ENCODE results near the gene LTB4R2.

LTB4R2 gene

DNA sequence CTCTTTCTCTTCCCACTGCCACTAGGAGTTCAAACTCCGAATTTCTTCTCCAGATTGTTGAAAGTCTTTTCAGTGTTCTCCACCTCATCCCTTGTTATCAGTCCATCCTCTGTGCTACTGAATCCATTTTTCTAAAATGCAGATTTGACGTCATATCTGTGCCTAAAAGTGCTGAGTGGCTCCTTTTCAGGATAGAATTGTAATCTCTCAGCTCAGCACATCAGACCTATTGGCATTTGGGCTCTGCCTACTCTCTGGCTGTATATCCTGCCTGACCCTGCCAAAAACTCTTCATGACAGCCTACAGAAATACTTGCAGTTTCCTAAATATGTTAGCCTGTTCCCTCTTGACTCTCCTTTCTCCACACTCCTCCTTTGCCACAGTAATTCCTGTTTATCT is 37.5 kb upstream of the LTB4R2 start:
- Histone ChIP-seq H3K4me1 (ENCODE audit: low read length) (peaks cover 19% of the 10 kb centered on the region), H4K20me1 (ENCODE audit: insufficient read depth, low read length) (no peaks in the 10 kb centered on the region), H3K4me3 (ENCODE audit: low read length) (no peak overlapping the region), H3K9ac (ENCODE audit: low read length) (no peak overlapping the region; the same call in 1 of the 2 replicates), H3K9me2 (replicated peaks; ENCODE audit: insufficient read depth, low read length) (no peaks in the 10 kb centered on the region), H3K4me2 (ENCODE audit: low read depth, low read length) (0 out of 2 replicates have a peak overlapping the region, but pooled peaks have one; percentile 65), H3K36me3 (replicated peaks; ENCODE audit: insufficient read depth, low read length) (no peaks in the 10 kb centered on the region), H3K27me3 (replicated peaks; ENCODE audit: insufficient read depth, low read length) (no peaks in the 10 kb centered on the region), H2AFZ (ENCODE audit: low read length) (no peak overlapping the region), H3F3A (ENCODE audit: insufficient read depth, low read length) (0 out of 2 replicates have a peak, but pooled peaks cover 6% of the 10 kb centered on the region), H3K9me3 (replicated peaks; ENCODE audit: insufficient read depth, low read length) (no peaks in the 10 kb centered on the region), H3K27ac (ENCODE audit: low read length) (no peak overlapping the region), H3K79me2 (ENCODE audit: low read length) (0 out of 2 replicates have a peak, but pooled peaks cover 5% of the 10 kb centered on the region)
- no peak for DNase-seq
- TF ChIP-seq, protein P1, sequence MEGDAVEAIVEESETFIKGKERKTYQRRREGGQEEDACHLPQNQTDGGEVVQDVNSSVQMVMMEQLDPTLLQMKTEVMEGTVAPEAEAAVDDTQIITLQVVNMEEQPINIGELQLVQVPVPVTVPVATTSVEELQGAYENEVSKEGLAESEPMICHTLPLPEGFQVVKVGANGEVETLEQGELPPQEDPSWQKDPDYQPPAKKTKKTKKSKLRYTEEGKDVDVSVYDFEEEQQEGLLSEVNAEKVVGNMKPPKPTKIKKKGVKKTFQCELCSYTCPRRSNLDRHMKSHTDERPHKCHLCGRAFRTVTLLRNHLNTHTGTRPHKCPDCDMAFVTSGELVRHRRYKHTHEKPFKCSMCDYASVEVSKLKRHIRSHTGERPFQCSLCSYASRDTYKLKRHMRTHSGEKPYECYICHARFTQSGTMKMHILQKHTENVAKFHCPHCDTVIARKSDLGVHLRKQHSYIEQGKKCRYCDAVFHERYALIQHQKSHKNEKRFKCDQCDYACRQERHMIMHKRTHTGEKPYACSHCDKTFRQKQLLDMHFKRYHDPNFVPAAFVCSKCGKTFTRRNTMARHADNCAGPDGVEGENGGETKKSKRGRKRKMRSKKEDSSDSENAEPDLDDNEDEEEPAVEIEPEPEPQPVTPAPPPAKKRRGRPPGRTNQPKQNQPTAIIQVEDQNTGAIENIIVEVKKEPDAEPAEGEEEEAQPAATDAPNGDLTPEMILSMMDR (IDR thresholded peaks at IDR 0.05; ENCODE audit: low read length) = no peak
- TF ChIP-seq EZH2 (optimal IDR thresholded peaks at IDR 0.05; ENCODE audit: low read depth, low read length) (no peak), EZH2phosphoT487 (IDR thresholded peaks at IDR 0.05; ENCODE audit: low read length) (no peak)

DNA sequence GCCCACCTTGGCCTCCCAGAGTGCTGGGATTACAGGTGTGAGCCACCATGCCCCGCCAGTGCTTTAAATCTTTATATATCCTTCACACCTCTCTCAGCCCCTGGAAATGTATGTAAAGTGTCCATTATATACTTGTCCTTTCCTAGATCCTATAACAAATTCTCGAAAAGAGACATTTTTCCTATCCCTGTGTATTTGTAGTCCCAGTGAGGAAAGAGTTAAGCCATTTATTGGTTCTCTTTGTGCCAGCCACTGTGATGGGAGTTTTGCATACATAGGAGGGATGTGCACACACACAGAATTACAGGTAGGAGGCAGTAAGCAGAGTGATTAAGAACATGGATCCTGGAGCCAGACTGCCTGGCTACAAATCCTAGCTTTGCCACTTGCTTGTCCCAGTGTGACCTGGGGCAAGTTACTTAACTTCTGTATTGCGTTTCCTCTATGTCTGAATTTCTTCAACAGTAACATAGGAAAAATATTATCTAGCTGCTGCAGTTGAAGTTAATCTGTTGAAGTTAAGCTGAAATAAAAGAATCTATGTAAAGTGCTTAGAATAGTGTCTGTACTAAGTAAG is 36.4 kb upstream of the LTB4R2 start:
- H3K4me3 ChIP-seq (ENCODE audit: low read length) = no peak overlapping the region
- TF ChIP-seq EZH2 (optimal IDR thresholded peaks at IDR 0.05; ENCODE audit: low read depth, low read length) = no peak
- TF ChIP-seq EZH2phosphoT487 (IDR thresholded peaks at IDR 0.05; ENCODE audit: low read length) = no peak
- TF ChIP-seq, protein P1 (IDR thresholded peaks at IDR 0.05; ENCODE audit: low read length) = peak; percentile 17; the same call in 1 of the 2 replicates
- 0 out of 2 replicates have a peak overlapping the region, but pooled peaks have one; percentile 31 for H2AFZ ChIP-seq (ENCODE audit: low read length)
- no peaks in the 10 kb centered on the region for H4K20me1 ChIP-seq (ENCODE audit: insufficient read depth, low read length)
- H3K27ac ChIP-seq (ENCODE audit: low read length) = peak overlapping the region; percentile 68
- no peaks in the 10 kb centered on the region for H3K36me3 ChIP-seq (replicated peaks; ENCODE audit: insufficient read depth, low read length)
- no peaks in the 10 kb centered on the region for H3K9me3 ChIP-seq (replicated peaks; ENCODE audit: insufficient read depth, low read length)
- H3K4me1 ChIP-seq (ENCODE audit: low read length) = peaks cover 19% of the 10 kb centered on the region
- peak overlapping the region; percentile 16; the same call in 1 of the 2 replicates for H3K9ac ChIP-seq (ENCODE audit: low read length)
- no peak for DNase-seq
- no peaks in the 10 kb centered on the region for H3K27me3 ChIP-seq (replicated peaks; ENCODE audit: insufficient read depth, low read length)
- H3K4me2 ChIP-seq (ENCODE audit: low read depth, low read length) = peak overlapping the region; percentile 29; the same call in 1 of the 2 replicates
- H3K9me2 ChIP-seq (replicated peaks; ENCODE audit: insufficient read depth, low read length) = no peaks in the 10 kb centered on the region
- 0 out of 2 replicates have a peak, but pooled peaks cover 6% of the 10 kb centered on the region for H3F3A ChIP-seq (ENCODE audit: insufficient read depth, low read length)
- H3K79me2 ChIP-seq (ENCODE audit: low read length) = 0 out of 2 replicates have a peak, but pooled peaks cover 5% of the 10 kb centered on the region

DNA sequence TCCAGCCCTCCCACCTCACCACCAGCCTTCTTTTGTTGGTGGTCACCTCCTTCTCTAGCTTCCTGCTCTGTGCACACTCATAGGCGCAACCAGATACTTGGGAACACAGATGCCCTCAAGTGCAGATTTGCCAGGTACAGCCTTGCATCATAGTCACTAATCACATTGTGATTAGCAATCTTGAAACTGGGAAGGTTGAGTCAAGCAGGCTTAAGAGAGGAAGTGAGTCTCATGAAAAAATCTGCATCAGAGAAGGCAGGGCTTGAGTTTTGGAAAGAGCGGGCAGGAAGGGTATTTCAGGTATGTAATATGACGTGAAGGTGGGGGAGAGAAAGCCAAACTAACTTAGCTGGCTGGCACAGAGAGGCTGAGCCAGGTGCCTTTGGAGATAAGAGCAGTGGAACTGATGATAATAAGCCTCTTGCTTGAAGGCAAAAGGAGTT is 35.8 kb upstream of the LTB4R2 start:
- no peaks in the 10 kb centered on the region for H4K20me1 ChIP-seq (ENCODE audit: insufficient read depth, low read length)
- H2AFZ ChIP-seq (ENCODE audit: low read length) = peak overlapping the region; percentile 31; the same call in 1 of the 2 replicates
- H3K36me3 ChIP-seq (replicated peaks; ENCODE audit: insufficient read depth, low read length) = no peaks in the 10 kb centered on the region
- no peaks in the 10 kb centered on the region for H3K27me3 ChIP-seq (replicated peaks; ENCODE audit: insufficient read depth, low read length)
- H3K27ac ChIP-seq (ENCODE audit: low read length) = peak overlapping the region; percentile 68
- peak overlapping the region; percentile 16; the same call in 1 of the 2 replicates for H3K9ac ChIP-seq (ENCODE audit: low read length)
- no peak for TF ChIP-seq EZH2phosphoT487 (IDR thresholded peaks at IDR 0.05; ENCODE audit: low read length)
- no peak for TF ChIP-seq EZH2 (optimal IDR thresholded peaks at IDR 0.05; ENCODE audit: low read depth, low read length)
- TF ChIP-seq, protein P1 (IDR thresholded peaks at IDR 0.05; ENCODE audit: low read length) = no peak
- no peak overlapping the region for H3K4me3 ChIP-seq (ENCODE audit: low read length)
- no peaks in the 10 kb centered on the region for H3K9me3 ChIP-seq (replicated peaks; ENCODE audit: insufficient read depth, low read length)
- 0 out of 2 replicates have a peak, but pooled peaks cover 5% of the 10 kb centered on the region for H3K79me2 ChIP-seq (ENCODE audit: low read length)
- no peaks in the 10 kb centered on the region for H3K9me2 ChIP-seq (replicated peaks; ENCODE audit: insufficient read depth, low read length)
- 0 out of 2 replicates have a peak, but pooled peaks cover 6% of the 10 kb centered on the region for H3F3A ChIP-seq (ENCODE audit: insufficient read depth, low read length)
- H3K4me2 ChIP-seq (ENCODE audit: low read depth, low read length) = peak overlapping the region; percentile 29; the same call in 1 of the 2 replicates
- peak; percentile 23 for DNase-seq
- H3K4me1 ChIP-seq (ENCODE audit: low read length) = peaks cover 23% of the 10 kb centered on the region

Data from MM.1S (cell line).